ENCODE results near the gene DUOXA1. TPM values are rescaled to one million over a fixed set of nuclear protein-coding genes. Genes with fewer than 3 reads are reported as not detected.
"Not testable (repeated sequence)": the region's sequence is repeated elsewhere in the genome, so short reads cannot be mapped to it uniquely, and the experiment has no call there.

The DUOXA1 gene
- total RNA-seq, 1 experiment from 2014 or later, result not detected

- in situ Hi-C loops (cut with HindIII; ENCODE audit: low pct_unique_long_range_greater_than_20kb, low sequenced_read_pairs), result no loop called here
Measured at GRCh38 chr15:45136378-45136764, 6.7 kb upstream of the DUOXA1 start.

GRCh38 chr15:45135705-45136377, 6.2 kb upstream of the DUOXA1 start:
- DNase-seq (ENCODE audit: low read depth, low spot score); in situ Hi-C loops (cut with HindIII; ENCODE audit: low pct_unique_long_range_greater_than_20kb, low sequenced_read_pairs): not testable (repeated sequence)

More at GRCh38 chr15:45136378-45136764, 6.7 kb upstream of the DUOXA1 start:
- no peak for DNase-seq (ENCODE audit: low read depth, low spot score)

- no peak for DNase-seq (ENCODE audit: low read depth, low spot score)
- in situ Hi-C loops (cut with HindIII; ENCODE audit: low pct_unique_long_range_greater_than_20kb, low sequenced_read_pairs), result no loop called here
Measured at GRCh38 chr15:45134682-45135604, 5.3 kb upstream of the DUOXA1 start.

GRCh38 chr15:45134046-45134445, 4.4 kb upstream of the DUOXA1 start:
- DNase-seq (ENCODE audit: low read depth, low spot score), result no peak
- in situ Hi-C loops (cut with HindIII; ENCODE audit: low pct_unique_long_range_greater_than_20kb, low sequenced_read_pairs), result no loop called here

GRCh38 chr15:45133561-45133920, 3.9 kb upstream of the DUOXA1 start:
- in situ Hi-C loops (cut with HindIII; ENCODE audit: low pct_unique_long_range_greater_than_20kb, low sequenced_read_pairs), result no loop called here
- no peak for DNase-seq (ENCODE audit: low read depth, low spot score)

- DNase-seq (ENCODE audit: low read depth, low spot score), result no peak
- in situ Hi-C loops (cut with HindIII; ENCODE audit: low pct_unique_long_range_greater_than_20kb, low sequenced_read_pairs), result no loop called here
Measured at GRCh38 chr15:45132844-45133560, 3.3 kb upstream of the DUOXA1 start.

GRCh38 chr15:45131510-45131909, 1.8 kb upstream of the DUOXA1 start:
- DNase-seq (ENCODE audit: low read depth, low spot score), result no peak
- in situ Hi-C loops (cut with HindIII; ENCODE audit: low pct_unique_long_range_greater_than_20kb, low sequenced_read_pairs), result no loop called here

- in situ Hi-C loops (cut with HindIII; ENCODE audit: low pct_unique_long_range_greater_than_20kb, low sequenced_read_pairs), result no loop called here
- DNase-seq (ENCODE audit: low read depth, low spot score), result no peak
Measured at GRCh38 chr15:45130291-45131000, 767 bp upstream of the DUOXA1 start.

GRCh38 chr15:45128971-45129639, 574 bp downstream of the DUOXA1 start:
- in situ Hi-C loops (cut with HindIII; ENCODE audit: low pct_unique_long_range_greater_than_20kb, low sequenced_read_pairs), result no loop called here
- DNase-seq (ENCODE audit: low read depth, low spot score), result no peak

- peak; percentile 62 for DNase-seq (ENCODE audit: low read depth, low spot score)
- in situ Hi-C loops (cut with HindIII; ENCODE audit: low pct_unique_long_range_greater_than_20kb, low sequenced_read_pairs), result no loop called here
Measured at GRCh38 chr15:45126535-45127158, 3.0 kb downstream of the DUOXA1 start.

GRCh38 chr15:45123397-45123796, 6.3 kb downstream of the DUOXA1 start:
- no peak for DNase-seq (ENCODE audit: low read depth, low spot score)
- in situ Hi-C loops (cut with HindIII; ENCODE audit: low pct_unique_long_range_greater_than_20kb, low sequenced_read_pairs), result no loop called here

GRCh38 chr15:45122719-45123118, 7.0 kb downstream of the DUOXA1 start:
- in situ Hi-C loops (cut with HindIII; ENCODE audit: low pct_unique_long_range_greater_than_20kb, low sequenced_read_pairs), result no loop called here
- DNase-seq (ENCODE audit: low read depth, low spot score), result no peak

GRCh38 chr15:45121706-45122417, 7.8 kb downstream of the DUOXA1 start:
- DNase-seq (ENCODE audit: low read depth, low spot score), result no peak
- in situ Hi-C loops (cut with HindIII; ENCODE audit: low pct_unique_long_range_greater_than_20kb, low sequenced_read_pairs), result no loop called here

- DNase-seq (ENCODE audit: low read depth, low spot score), result no peak
- in situ Hi-C loops (cut with HindIII; ENCODE audit: low pct_unique_long_range_greater_than_20kb, low sequenced_read_pairs), result no loop called here
Measured at GRCh38 chr15:45121020-45121419, 8.7 kb downstream of the DUOXA1 start.

GRCh38 chr15:45120081-45120972, 9.4 kb downstream of the DUOXA1 start:
- in situ Hi-C loops (cut with HindIII; ENCODE audit: low pct_unique_long_range_greater_than_20kb, low sequenced_read_pairs), result no loop called here

More at GRCh38 chr15:45120081-45120972, 9.4 kb downstream of the DUOXA1 start:
- DNase-seq (ENCODE audit: low read depth, low spot score), result no peak
